ENCODE measurements around the gene CES3. TPM values are rescaled to one million over a fixed set of nuclear protein-coding genes. Genes with fewer than 3 reads are reported as not detected.

The CES3 gene
- total and polyA plus RNA-seq, 11 donors, result 0.08 to 1.7 (median 0.88) TPM

GRCh38 chr16:66920299-66920590 is 40.8 kb upstream of the CES3 start:
- ATAC-seq (peak in 1 of 4 donors; percentile 12), DNase-seq (no peak)
- intact Hi-C loops (cut with DNase I), result no loop called here
- Histone ChIP-seq H3K27me3 (peaks cover 0 to 29% (median 0%) of the 10 kb centered on the region in 9 donors), H3K27ac (peak overlapping the region; percentile 63 to 99 (median 92)), H3K4me3 (no peak overlapping the region), H3K4me1 (peaks cover 0 to 52% (median 21%) of the 10 kb centered on the region in 12 donors), H3K9me3 (no peaks in the 10 kb centered on the region), H3K36me3 (peaks cover 0 to 23% (median 0%) of the 10 kb centered on the region in 9 donors)
- no peak for TF ChIP-seq CTCF (IDR thresholded peaks at IDR 0.05)
- no peak for TF ChIP-seq POLR2A (IDR thresholded peaks at IDR 0.05)
- 23 to 71% (median 41%) methylated on average over 2 of the region's 2 CpGs for WGBS, 4 donors

GRCh38 chr16:66920924-66921680 is 40.0 kb upstream of the CES3 start:
- TF ChIP-seq POLR2A (IDR thresholded peaks at IDR 0.05), result peak in 1 of 2 donors; percentile 14
- no peak for TF ChIP-seq CTCF (IDR thresholded peaks at IDR 0.05)
- ATAC-seq (peak; percentile 4 to 53 (median 20)), DNase-seq (no peak)
- peaks cover 0 to 23% (median 0%) of the 10 kb centered on the region in 9 donors for H3K36me3 ChIP-seq
- peak overlapping the region; percentile 80 to 99 (median 92) for H3K27ac ChIP-seq
- 48 to 59% (median 51%) methylated on average over 9 of the region's 9 CpGs for WGBS, 4 donors
- no peaks in the 10 kb centered on the region for H3K9me3 ChIP-seq
- H3K27me3 ChIP-seq, result peaks cover 0 to 37% (median 0%) of the 10 kb centered on the region in 9 donors
- peak overlapping the region in 4 of 12 donors; percentile 3 to 74 (median 44) for H3K4me3 ChIP-seq
- intact Hi-C loops (cut with DNase I), result no loop called here
- H3K4me1 ChIP-seq, result peaks cover 0 to 57% (median 21%) of the 10 kb centered on the region in 12 donors

GRCh38 chr16:66921729-66922450 is 39.2 kb upstream of the CES3 start:
- H3K36me3 ChIP-seq, result peaks cover 0 to 23% (median 0%) of the 10 kb centered on the region in 9 donors
- intact Hi-C loops (cut with DNase I), result no loop called here
- whole genome bisulfite sequencing, 4 donors, result 50 to 54% (median 52%) methylated on average over 26 to 42 of the region's 42 CpGs
- DNase-seq, result peak in 1 of 5 donors; percentile 51
- H3K27me3 ChIP-seq, result peaks cover 0 to 39% (median 0%) of the 10 kb centered on the region in 9 donors
- peak overlapping the region in 10 of 12 donors; percentile 12 to 87 (median 63) for H3K4me3 ChIP-seq
- ATAC-seq, result no peak
- H3K4me1 ChIP-seq, result peaks cover 0 to 64% (median 27%) of the 10 kb centered on the region in 12 donors
- TF ChIP-seq POLR2A (IDR thresholded peaks at IDR 0.05) (no peak), CTCF (IDR thresholded peaks at IDR 0.05) (no peak)
- peak overlapping the region; percentile 80 to 99 (median 93) for H3K27ac ChIP-seq
- H3K9me3 ChIP-seq, result no peaks in the 10 kb centered on the region

GRCh38 chr16:66923247-66923731 is 37.8 kb upstream of the CES3 start:
- Histone ChIP-seq H3K9me3 (no peaks in the 10 kb centered on the region), H3K27ac (peak overlapping the region; percentile 80 to 99 (median 93)), H3K36me3 (peaks cover 0 to 23% (median 0%) of the 10 kb centered on the region in 9 donors), H3K4me3 (peak overlapping the region; percentile 48 to 94 (median 68)), H3K4me1 (peaks cover 0 to 78% (median 34%) of the 10 kb centered on the region in 12 donors), H3K27me3 (peaks cover 0 to 39% (median 0%) of the 10 kb centered on the region in 9 donors)
- ATAC-seq (peak in 3 of 4 donors; percentile 20 to 48 (median 34)), DNase-seq (peak in 4 of 5 donors; percentile 74 to 78 (median 76))
- 24 to 36% (median 29%) methylated on average over 15 to 18 of the region's 18 CpGs for WGBS, 4 donors
- intact Hi-C loops (cut with DNase I), result loop anchor here in 1 of 10 donors (1.0 kb wide), 1 partner anchor 20 kb away; no protein-coding TSS in a partner anchor
- TF ChIP-seq CTCF (IDR thresholded peaks at IDR 0.05) (no peak), POLR2A (IDR thresholded peaks at IDR 0.05) (no peak)
